A549 treated with CpdA at 1 μM for 4 hours (cell line): ENCODE measurements around the gene GNRH2. TPM values are rescaled to one million over a fixed set of nuclear protein-coding genes. Genes with fewer than 3 reads are reported as not detected.

Experiments
- total RNA-seq: library from RNA; stranded (reverse); fragments of 200-300 nt; extraction: Qiagen RNA extraction; gene quantifications from 5 replicates; pipeline ENCODE4 v1.2.3, GENCODE V29; 2022; ENCODE audit warnings: low read depth

Gene GNRH2, protein sequence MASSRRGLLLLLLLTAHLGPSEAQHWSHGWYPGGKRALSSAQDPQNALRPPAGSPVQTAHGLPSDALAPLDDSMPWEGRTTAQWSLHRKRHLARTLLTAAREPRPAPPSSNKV
- 0.15 to 0.37 TPM (median 0.20 TPM) in 3 of 5 replicates, not detected in the others for total RNA-seq

DNA sequence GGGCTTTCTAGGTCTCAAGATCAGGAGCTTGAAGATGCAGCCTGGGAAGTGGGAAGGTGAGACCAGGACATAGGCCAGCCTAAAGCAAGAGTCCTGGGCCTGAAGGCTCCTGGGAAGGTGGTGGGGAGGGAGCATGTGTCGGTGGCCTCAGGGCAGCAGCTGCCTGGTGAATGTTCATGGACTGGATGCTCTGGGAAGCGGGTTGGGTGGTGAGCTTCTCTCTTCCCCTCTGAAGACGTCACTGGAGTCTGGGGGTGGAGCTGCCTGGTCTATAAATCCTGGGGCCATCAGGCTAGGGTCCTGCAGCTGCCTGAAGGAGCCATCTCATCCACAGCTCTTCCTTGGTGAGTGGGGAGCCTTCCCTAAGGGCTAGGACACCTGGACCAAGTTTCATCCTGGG is at the start of gene GNRH2:
Gene GNRH2 (plus strand): TSS at position 301 of the 400 bp plus-strand sequence. CDS start 793 bp downstream, outside the sequence.

DNA sequence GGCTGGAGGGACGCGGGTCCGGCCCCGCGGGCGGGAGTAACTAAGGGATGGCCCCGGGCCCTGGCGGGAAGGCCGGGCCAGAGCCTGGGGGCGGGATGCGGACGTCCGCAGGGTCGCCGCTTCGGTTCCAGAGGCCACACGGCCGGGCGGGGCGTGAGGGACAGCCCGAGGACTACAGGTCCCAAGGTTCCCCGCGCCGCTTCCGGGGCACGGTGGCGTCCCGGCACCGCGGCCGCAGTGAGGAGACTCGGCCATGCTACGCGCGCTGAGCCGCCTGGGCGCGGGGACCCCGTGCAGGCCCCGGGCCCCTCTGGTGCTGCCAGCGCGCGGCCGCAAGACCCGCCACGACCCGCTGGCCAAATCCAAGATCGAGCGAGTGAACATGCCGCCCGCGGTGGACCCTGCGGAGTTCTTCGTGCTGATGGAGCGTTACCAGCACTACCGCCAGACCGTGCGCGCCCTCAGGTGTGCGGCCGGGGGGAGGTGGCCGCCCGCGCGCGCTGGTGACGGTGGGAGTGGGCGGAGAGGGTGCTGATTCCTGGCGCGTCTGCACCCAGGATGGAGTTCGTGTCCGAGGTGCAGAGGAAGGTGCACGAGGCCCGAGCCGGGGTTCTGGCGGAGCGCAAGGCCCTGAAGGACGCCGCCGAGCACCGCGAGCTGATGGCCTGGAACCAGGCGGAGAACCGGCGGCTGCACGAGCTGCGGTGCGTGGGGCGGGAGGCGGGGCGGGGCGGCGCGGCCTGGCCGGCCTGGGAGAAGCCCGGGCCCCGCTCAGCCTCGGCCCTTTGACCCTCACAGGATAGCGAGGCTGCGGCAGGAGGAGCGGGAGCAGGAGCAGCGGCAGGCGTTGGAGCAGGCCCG is 2.6 kb downstream of the GNRH2 start, which contains the start of gene MRPS26:
Gene MRPS26 (plus strand): TSS at position 237 of the 861 bp plus-strand sequence. CDS start 17 bp downstream, at position 254.

DNA sequence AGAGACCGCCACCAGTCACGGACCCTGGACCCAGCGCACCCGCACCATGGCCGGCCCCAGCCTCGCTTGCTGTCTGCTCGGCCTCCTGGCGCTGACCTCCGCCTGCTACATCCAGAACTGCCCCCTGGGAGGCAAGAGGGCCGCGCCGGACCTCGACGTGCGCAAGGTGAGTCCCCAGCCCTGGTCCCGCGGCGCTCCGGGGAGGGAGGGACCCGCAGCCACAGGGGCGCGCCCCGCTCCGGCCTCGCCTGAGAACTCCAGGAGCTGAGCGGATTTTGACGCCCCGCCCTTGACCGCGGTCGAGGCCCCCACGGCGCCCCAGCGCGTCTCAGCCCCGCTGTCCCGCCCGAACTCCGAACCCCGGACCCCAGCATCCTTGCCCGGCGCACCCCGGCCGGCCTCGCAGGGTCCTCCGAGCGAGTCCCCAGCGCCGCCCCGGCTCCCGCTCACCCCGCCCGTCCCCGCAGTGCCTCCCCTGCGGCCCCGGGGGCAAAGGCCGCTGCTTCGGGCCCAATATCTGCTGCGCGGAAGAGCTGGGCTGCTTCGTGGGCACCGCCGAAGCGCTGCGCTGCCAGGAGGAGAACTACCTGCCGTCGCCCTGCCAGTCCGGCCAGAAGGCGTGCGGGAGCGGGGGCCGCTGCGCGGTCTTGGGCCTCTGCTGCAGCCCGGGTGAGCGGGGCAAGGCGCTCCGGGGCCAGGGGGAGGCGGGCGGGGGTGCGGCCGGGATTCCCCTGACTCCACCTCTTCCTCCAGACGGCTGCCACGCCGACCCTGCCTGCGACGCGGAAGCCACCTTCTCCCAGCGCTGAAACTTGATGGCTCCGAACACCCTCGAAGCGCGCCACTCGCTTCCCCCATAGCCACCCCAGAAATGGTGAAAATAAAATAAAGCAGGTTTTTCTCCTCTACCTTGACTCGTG is 28.4 kb downstream of the GNRH2 start, which contains the start of gene OXT:
Gene OXT (plus strand): TSS at position 11 of the 920 bp plus-strand sequence. CDS start 36 bp downstream, at position 47.

DNA sequence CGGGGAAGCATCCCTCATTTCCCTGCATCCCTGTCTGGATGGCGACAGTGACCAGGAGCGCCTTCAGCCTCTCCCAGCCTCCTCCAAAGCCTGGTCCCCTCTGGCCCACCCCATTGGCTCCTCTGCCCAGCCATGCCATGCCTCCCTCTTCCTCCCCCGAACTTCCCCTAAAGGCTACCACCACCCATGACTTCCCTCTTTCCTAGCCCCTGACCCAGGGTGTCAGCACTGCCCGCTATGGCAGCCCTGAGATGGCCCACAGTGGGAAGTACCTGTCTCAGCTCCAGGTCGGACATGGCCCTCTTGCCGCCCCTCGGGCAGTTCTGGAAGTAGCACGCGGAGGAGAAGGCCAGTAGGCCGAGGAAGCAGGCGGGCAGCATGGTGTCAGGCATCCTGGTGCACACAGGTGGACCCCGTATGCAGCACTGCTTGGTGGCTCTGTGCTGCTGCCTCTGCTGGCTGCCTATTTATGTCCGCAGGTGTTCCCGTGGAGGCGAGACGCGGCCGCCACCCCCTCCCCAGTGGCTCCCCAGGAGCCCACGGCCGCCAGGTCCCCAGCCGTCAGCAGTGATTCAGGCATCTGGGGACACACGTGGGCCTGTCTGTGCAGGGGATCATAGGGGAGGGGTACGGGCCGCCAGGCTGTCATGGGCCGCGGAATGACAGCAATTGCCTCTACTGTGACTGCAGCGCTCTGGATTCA is 41.0 kb downstream of the GNRH2 start, which contains the start of gene AVP:
Gene AVP (minus strand): TSS at position 442 of the 703 bp plus-strand sequence. CDS start 50 bp downstream, at position 392.

Other genes starting within 250 kb of the GNRH2 start
- not detected in 5 replicates for gene CPXM1, start 243.0 kb upstream of the GNRH2 start, total RNA-seq
- 0.22 to 0.55 TPM (median 0.35 TPM) in 4 of 5 replicates, not detected in the other for gene C20orf141, start 228.6 kb upstream of the GNRH2 start, total RNA-seq
- gene TMEM239, start 227.3 kb upstream of the GNRH2 start, total RNA-seq, result not detected in 5 replicates
- 20.5 to 32.2 TPM (median 30.2 TPM) in 5 replicates for gene PCED1A, start 203.0 kb upstream of the GNRH2 start, total RNA-seq
- 27.4 to 36.9 TPM (median 31.6 TPM) in 5 replicates for gene VPS16, start 202.9 kb upstream of the GNRH2 start, total RNA-seq
- gene PTPRA, start 170.1 kb upstream of the GNRH2 start, total RNA-seq, result 32.1 to 40.1 TPM (median 37.5 TPM) in 5 replicates
- 106 to 168 TPM (median 150 TPM) in 5 replicates for gene MRPS26, start 2.4 kb downstream of the GNRH2 start, total RNA-seq
- gene OXT, start 28.0 kb downstream of the GNRH2 start, total RNA-seq, result not detected in 5 replicates
- not detected in 5 replicates for gene AVP, start 41.1 kb downstream of the GNRH2 start, total RNA-seq
- gene FASTKD5, start 116.2 kb downstream of the GNRH2 start, total RNA-seq, result 43.5 to 49.0 TPM (median 44.1 TPM) in 5 replicates
- 2.9 to 4.0 TPM (median 3.6 TPM) in 5 replicates for gene UBOX5, start 116.2 kb downstream of the GNRH2 start, total RNA-seq
- gene LZTS3, start 129.9 kb downstream of the GNRH2 start, total RNA-seq, result 2.5 to 2.9 TPM (median 2.7 TPM) in 5 replicates
- gene DDRGK1, start 161.1 kb downstream of the GNRH2 start, total RNA-seq, result 75.9 to 100 TPM (median 94.3 TPM) in 5 replicates
- 122 to 136 TPM (median 128 TPM) in 5 replicates for gene ITPA, start 165.9 kb downstream of the GNRH2 start, total RNA-seq
- 4.0 to 5.8 TPM (median 5.3 TPM) in 5 replicates for gene SLC4A11, start 195.6 kb downstream of the GNRH2 start, total RNA-seq